HCEC 1CT (cell line): ENCODE data around the gene DDTL.
"Not testable (repeated sequence)": the region's sequence is repeated elsewhere in the genome, so short reads cannot be mapped to it uniquely, and the experiment has no call there.

ENCODE experiments used
- DNase-seq: peaks from one replicate; pipeline ENCODE4 v3.0.0-alpha.2; 2017

Gene DDTL

DNA sequence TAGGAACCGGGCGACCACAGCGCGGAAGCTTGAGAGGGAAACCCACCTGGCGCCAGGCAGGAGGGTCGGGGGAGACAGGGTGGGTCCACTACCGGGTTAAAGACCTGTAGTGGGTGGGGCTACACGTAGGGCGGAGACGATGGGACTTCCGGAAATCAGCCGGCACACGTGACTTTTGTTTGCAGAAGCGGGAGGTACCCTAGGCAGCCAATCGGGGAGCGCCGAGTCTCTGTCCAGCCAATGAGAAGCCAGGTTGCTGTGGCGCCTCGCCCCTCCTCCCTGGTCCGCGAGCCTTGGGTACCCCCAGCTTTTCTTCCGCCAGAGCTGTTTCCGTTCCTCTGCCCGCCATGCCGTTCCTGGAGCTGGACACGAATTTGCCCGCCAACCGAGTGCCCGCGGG, at the start of gene DDTL:
DDTL (plus strand) TSS at position 321 of the 400 bp plus-strand sequence; CDS start at position 348, 27 bp downstream.
- not testable (repeated sequence) for DNase-seq

DNA sequence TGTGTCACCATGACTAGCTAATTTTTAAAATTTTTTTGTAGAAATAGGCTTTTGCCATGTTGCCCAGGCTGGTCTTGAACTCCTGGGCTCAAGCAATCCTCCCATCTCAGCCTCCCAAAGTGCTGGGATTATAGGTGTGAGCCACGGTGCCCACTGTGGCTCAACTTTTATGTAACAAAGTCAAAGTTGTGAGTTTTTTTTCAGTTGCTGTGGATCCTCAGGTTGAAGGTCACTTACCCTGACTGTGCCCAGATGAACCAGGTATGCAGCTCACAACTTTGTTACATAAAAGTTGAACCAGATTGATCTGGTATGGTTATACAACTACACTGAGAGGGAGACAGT, 46.4 kb upstream of the DDTL start:
- DNase-seq: not testable (repeated sequence)

DNA sequence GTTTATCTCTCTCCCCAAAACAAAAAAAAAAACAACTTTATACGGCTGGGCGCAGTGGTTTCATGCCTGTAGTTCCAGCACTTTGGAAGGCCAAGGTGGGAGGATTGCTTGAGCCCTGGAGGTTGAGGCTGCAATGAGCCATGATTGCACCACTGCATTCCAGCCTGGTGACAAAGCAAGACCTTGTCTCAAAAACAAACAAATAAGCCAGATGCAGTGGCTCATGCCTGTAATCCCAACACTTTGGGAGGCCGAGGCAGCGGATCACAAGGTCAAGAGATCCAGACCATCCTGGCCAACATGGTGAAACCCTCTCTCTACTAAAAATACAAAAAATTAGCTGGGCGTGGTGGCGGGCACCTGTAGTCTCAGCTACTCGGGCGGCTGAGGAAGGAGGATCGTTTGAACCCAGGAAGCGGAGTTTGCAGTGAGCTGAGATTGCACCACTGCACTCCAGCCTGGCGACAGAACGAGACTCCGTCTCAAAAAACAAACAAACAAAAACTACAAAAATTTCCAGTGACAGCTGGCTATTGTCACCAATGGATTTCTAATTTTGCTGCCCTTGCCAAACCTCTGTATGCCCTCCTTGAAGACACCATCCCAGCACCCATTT, 45.0 kb upstream of the DDTL start:
- DNase-seq: peak; percentile 59

DNA sequence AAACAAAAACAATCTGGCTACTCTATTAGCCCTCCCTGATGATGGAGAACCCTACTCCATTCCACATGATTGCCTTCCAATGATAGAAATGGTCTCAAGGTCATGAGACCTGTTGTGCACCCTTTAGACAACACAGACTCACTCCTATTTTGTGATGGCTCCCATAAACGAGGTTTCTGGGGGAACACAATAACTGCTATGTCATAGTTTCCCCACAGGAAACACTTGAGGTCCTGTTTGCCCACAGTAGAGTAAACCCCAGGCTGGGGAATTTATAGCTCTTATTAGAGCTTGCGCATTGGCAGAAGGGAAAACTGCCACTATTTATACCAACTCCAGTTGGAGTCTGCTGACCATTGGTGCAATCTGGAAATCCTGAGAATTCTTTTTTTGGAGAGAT, 43.8 kb upstream of the DDTL start:
- no peak for DNase-seq

DNA sequence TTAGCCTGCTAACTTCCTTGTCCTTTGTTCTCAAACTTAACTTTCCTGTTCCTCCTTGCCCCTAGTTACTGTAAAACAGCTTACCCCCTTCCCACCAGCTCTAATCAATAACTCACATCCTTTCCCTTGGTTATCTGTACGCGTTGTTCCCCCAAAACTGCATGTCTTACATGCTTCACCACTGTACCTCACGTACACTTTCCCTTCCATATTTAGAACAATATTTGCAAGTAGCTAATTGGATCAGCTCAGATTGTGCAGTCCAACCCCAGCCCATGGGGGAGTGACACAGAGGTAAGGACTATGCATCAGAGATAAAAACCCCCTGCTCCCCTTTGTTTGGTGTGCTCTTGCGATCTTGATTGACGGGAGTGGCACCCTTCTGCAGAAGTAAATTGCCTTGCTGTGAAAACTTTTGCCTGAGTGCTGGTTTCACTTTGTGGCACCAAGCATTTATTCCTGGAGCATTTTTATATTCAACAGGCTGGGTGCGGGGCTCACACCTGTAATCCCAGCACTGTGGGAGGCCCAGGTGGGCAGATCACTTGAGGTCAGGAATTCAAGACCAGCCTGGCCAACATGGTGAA, 41.6 kb upstream of the DDTL start:
- DNase-seq: no peak

DNA sequence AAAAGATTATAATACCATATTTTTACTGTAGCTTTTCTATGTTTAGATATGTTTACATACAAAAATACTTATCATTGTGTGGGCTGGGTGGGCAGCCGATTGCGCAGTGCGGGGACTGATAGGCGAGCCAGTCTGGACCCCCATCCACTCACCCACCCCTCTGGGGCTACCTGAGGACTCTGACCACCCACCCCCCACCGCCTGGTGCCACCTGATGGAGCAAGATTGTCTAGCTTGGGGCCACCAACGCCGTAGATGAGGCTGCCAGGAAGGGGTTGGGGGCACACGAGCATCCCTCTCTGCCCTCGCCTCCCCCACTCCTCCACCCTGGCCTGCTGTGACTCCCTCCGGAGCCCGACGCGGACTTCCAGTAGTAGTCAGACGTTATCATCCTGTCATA, 40.1 kb upstream of the DDTL start:
- DNase-seq: no peak

DNA sequence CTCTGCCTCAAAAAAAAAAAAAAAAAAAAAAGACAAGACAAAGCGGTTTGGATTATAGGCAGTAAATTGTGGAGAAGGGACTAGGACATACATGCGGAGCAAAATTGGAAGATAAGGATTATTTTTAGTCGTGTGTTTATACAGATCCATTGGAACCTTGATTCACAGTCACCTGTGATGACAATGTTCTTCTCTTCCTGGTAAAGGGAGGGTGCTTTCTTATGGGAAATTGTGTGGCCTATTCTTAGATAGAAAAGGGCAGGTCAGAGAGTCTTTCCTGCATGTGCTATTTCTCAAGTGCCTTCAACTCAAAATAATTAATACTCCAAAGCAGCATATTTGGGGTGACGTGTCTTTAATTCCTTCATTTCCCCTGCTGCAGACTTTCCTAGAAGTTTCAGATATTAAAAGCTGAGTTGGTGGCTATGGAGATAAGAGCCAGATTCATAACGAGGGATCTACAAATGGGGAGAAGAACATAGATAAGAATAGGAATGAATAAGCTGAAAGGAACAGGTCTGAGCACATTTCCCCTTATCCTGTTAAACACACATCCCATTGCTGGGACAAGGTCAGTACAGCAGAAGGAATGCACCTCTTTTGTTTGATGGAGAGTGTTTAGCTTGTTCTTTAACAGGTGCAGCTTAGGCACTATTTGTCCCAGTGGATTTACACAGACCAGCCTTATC, 28.2 kb upstream of the DDTL start:
- DNase-seq: no peak

DNA sequence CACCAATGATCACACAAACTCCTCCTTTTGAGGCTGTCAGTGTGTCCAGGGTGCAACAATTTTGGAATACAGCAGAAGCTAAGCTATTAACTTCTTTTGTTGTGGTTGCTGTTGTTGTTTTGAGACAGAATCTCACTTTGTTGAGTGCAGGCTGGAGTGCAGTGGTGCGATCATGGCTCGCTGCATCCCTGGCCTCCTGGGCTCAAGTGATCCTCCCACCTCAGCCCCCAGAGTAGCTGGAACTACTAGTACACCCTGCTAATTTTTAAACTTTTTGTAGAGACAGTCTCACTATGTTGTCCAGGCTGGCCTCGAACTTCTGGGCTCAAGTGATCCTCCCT, 27.7 kb upstream of the DDTL start:
- no peak for DNase-seq

DNA sequence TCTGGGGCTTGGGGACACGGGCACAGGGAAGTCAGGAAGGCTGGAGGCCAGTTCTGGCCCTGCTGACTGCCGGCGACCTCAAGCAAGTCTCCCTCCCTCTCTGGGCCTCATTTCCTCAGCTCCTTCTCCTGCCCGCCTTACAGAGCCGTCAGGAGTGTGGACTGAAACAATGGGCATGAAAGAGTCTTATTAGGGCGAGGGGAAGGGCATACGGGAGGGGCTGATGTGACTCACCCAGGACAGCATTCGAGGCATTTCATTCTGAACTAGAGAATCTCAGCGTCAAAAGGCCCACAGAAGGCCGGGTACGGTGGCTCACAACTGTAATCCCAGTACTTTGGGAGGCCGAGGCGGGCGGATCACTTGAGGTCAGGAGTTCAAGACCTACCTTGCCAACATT, 26.5 kb upstream of the DDTL start:
- not testable (repeated sequence) for DNase-seq

DNA sequence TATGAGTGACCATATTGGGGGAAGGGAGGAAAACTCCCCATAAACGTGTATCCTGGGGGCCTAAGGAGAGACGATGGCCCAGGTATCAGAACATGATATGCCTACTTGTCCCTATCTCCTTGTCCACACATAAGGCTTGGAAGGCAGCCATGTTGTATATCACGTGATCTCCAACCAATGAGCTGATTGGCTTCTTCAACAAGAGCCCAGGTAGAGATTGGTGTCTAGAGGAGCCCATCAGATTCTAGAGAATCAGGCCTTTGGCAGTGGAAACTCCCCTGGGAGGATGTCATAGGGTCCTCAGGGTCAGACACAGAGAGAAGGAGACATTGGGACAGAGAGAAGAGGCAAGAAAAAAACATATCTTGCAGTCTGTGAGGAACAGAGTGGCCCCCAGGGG, 19.3 kb upstream of the DDTL start:
- DNase-seq: not testable (repeated sequence)

DNA sequence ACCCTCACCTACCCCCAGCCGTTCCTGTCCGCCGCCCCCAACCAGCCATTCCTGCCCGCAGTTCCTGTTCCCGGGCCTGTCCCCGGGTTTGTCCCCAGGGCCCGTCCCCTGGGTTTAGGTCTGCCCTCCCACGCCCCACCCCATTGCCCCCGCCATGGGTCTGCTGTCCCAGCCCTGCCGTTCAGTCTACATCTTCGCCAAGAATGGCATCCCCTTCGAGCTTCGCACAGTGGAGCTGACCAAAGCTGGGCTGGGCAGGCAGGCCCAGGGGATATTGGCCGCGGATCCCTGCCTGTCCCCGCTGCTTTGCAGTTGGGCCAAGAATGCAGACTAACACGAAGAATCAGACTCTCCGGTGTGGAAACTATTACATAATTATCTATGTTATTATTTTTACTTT, 16.9 kb upstream of the DDTL start:
- DNase-seq: not testable (repeated sequence)

DNA sequence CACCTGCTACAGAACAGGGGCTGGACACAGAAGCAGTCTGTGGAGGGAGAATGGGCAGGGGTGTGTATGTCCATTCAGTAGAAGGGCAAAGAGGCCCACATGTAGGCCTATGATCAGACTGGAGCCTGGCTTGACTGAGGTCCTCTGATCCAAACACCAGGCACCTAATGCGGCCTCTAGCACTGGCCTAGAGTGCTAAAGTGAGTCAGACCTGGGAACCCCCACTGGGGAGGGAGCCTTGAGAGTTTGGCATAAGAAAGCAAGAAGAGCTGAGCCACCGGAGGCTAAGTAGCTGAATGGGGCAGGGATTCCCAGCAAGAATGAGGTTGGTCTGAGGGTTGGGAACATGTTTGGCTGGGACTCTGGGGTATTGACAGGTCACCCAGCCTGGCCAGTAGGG, 15.3 kb upstream of the DDTL start:
- not testable (repeated sequence) for DNase-seq

DNA sequence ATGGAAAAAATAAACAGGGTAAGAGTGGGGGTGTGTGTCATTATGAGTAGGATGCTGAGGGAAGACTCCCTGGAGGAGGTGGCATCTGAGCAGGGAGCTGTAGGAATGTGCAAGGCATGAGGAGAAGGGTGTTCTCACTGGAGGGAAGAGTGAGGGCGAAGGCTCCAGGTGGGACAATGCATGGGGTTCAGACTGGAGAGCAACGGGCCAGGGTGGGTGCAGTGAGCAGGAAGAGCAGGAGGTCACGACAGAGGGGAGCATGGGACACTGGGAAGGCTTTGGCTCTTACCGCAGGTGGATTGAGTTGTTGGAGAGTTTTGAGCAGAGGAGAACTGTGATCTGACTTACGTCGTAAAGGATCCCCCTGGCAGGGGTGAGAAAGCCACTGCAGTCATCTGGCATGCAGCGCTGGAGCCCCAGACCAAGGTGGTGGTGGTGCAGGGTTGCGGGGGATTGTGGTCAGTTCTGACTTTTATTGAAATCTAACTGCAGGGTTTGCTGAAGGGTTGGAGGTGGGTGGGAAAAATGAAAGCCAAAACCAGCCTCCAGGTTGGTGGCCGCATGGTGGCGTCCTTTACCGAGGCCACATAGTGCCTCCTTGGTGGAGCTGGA, 13.8 kb upstream of the DDTL start:
- not testable (repeated sequence) for DNase-seq

DNA sequence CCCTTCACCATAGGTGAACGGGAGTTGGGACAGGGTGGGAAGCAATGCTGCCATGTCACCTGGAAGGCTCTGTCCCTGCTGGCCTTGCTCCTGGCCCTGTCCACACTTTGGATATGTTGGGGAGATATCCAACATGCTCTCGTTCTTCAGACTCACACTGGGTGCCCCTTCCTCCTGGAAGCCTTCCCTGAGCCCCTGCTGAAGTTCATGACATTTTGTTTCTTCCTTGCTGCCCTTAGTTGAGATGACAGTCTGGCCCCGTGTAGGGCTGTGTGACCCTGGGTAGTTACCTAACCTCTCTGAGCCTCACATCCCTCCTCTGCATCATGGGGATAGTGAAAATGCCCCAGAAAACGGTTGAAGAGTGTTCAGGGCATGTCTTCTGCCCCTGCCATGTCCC, 13.2 kb upstream of the DDTL start:
- not testable (repeated sequence) for DNase-seq

DNA sequence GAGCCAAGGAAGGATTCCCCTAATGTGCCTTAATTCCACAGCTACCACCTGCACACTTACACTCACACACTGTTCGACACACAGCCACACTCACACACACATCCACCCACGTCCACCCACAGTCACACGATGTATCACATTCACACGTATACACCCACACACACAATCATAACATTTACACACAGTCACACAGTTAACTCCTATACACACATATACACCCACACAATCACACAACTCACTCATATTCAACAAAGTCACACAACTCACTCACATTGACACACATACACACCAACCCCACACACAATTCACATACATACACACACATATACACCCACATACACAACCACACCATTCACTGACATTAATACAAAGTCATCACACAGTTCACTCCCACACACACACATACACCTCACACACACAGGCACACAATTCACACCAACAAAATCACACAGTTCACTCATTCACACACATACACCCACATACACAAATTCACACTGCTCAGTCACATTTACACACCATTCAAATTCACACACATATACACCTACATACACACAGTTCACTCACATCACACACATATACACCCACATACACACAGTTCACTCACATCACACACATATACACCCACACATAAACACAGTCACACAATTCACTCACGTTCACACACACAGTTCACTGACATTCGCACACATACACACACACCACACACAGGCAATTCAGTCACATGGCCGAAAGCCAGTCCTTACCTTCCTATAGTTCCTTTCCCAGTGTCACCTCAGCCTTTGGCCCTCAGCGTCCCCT, 12.3 kb upstream of the DDTL start:
- not testable (repeated sequence) for DNase-seq

DNA sequence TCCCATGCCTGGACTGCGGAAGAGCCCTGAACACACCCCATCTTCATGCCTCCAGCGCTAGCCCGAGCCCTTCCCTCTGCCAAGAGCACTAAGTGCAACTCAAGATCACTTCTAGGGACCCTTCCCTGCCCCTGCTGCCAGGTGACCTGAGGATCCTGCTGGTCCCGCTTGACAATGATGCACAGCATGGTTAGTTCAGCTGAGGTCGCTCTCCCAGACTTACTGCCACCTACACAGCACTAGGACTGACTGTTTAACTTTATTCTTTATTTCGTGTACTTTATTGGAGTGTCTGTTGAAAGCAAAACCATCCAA, 11.7 kb upstream of the DDTL start:
- not testable (repeated sequence) for DNase-seq

DNA sequence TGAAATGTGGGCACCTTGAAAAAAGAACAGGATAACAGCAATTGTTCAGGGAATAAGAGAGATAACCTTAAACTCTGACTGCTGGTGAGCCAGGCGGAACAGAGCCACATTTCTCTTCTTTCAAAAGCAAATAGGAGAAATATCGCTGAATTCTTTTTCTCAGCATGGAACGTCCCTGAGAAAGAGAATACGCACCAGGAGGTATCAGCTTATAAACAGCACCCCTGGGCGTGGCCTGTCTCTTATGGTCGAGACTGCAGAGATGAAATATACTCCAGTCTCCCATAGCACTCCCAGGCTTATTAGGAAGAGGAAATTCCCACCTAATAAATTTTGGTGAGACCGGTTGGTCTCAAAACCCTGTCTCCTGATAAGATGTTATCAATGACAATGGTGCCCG, 10.8 kb upstream of the DDTL start:
- DNase-seq: not testable (repeated sequence)

DNA sequence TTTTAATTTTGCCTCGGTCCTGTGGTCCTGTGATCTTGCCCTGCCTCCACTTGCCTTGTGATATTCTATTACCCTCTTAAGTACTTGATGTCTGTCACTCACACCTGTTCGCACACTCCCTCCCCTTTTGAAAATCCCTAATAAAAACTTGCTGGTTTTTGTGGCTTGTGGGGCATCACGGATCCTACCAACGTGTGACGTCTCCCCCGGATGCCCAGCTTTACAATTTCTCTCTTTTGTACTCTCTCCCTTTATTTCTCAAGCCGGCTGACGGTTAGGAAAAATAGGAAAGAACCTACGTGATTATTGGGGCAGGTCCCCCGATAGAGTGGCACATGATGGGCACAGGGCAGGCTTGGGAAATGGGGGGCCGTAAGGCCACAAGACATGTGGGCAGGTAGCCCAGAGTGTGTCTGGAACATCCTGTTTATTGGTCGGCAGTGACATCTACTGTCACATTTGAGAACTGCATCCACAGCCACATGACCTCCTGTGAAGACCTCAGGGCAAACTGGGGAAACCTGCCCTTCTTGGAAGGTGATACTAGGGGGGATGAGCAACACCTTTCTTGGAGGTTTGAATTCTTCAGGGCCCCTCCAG, 10.3 kb upstream of the DDTL start:
- DNase-seq: peak; percentile 30

DNA sequence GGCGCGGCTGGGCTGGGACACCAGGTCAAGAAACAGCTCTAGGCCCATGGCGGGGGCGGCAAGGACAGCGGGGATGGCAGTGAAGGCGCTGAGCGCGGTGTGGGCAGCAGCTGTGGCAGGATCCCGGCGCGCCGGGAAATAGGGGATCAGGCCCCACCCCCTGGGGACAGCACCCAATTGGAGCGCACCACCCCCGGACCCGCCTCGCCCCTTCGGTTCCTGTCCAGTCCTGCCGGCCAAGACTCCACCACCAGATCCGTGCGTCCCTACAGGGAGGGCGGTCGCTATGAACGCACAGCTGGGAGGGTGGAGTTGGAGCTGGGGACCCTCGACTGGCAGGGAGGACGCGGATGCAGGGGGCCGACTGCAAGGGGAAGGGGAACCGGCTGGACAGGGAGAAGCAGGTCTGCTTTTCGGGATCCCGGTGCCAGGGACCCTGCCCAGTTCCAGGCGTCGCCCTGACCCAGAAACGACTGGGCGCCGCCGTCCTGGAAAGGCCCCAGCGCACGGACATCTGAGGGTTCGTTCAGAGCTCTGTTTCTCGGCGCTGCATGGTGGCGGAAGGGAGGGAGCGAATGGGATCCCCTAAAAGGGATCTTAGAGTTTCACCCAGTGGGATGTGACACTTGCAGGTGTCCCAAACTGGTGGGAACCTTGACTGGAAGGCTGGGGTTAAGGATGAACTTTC, 5.5 kb upstream of the DDTL start, which contains the start of gene GSTT2B:
GSTT2B (minus strand) TSS at position 112 of the 688 bp plus-strand sequence; CDS start at position 48, 64 bp downstream.
- DNase-seq: not testable (repeated sequence)

DNA sequence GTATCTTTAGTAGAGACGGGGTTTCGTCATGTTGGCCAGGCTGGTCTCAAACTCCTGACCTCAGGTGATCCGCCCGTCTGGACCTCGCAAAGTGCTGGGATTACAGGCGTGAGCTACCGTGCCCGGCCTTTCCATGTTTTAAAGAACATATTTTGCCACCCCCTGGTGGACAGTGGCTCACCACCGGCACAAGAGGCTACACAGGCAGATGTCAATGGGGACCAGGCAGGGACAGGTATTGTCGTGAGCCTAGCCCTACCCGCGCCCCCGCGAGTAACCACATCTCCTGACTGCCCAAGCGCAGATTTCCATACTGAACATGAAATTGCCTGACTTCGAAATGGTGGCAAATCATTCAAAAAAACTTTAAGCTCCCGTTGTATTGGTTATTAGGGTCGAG, 594 bp upstream of the DDTL start:
- not testable (repeated sequence) for DNase-seq

DNA sequence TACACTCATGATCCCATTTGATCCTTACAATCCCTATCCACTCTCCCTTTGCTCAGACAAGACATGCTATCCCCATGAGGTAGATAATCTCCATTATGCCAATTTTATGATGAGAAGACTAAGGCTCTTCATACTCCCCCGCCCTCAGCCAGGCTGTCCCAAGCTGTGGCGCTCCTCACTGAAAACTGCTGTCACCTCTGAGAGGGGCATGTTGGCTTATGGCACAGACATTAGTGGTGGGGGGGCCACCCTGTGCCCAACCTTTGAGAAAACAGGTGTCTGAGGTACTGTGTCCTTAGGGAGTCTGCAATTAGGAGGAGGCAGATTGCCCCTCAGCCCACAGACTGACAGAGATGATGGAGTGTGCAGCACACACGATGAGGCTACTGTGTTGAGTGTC, 2.4 kb downstream of the DDTL start:
- no peak for DNase-seq

DNA sequence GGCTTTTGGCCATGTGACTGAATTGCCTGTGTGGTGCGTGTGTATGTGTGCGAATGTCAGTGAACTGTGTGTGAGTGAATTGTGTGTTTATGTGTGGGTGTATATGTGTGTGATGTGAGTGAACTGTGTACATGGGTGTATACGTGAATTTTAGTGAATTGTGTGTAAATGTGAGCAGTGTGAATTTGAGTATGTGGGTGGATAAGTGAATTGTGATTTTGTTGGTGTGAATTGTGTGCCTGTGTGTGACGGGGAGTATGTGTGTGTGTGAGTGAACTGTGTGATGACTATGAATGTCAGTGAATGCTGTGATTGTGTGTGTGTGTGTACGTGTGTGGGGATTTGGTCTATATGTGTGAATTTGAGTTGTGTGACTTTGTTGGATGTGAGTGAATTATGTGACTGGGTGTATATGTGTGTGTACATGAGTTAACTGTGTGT, 3.5 kb downstream of the DDTL start:
- no peak for DNase-seq
